Endometrial microvascular endothelial cells (primary cell): ENCODE measurements around the gene ST6GALNAC3. TPM values are rescaled to one million over a fixed set of nuclear protein-coding genes. Genes with fewer than 3 reads are reported as not detected.

Source experiments
- in situ Hi-C: cut with HindIII; loops from 2 replicates; pipeline ENCODE4 v1.10.0; 2017; ENCODE audit warnings: low sequenced_read_pairs, low pct_unique_long_range_greater_than_20kb; ENCODE audit errors: inconsistent ontology term
- total RNA-seq: library from RNA; depleted of rRNA; stranded (reverse); fragments of >200 nt; gene quantifications from one replicate; pipeline ENCODE4 v1.2.3, GENCODE V29; 2015; ENCODE audit errors: inconsistent ontology term

The ST6GALNAC3 gene
- total RNA-seq, 1 donor from 2014 or later, result 29.7 TPM

DNA sequence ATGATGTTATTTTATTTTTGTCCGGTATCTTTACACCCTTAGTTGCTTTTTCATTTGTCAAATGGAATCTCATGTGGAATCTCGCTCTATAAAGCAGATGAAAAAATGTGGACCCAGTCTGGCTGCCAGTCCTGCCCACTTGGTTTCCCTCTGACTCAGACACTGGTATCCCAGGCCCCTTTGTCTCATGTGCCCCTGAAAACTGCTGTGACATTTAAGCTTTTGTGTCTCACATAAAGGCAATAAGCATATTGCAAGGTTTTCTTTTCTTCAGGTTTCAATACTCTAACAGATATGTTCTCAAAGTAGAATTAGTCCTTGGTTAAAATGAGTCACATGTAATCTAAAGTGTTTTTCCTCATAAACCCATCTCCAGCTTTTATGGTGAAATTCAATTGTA is 183.3 kb downstream of the ST6GALNAC3 start:
- in situ Hi-C loops, result no loop called here

DNA sequence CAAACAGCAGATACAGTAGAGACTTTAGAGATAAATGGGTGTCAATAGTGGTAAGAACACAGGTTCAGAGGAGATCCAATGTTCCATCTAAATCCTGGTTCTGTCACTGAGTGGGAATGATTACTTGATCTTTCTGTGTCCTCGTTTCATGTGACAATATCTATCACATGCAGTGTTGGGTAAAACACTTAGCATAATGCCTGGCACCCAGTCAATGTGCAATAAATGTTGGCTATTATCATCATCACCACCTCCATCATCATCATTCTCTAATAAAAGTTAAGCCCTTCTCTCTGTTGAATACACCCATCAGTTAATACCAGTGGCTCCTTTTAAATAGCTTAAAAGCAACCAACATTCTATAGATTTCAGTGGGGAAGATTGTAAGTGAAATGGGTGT is 184.7 kb downstream of the ST6GALNAC3 start:
- in situ Hi-C loops, result no loop called here

DNA sequence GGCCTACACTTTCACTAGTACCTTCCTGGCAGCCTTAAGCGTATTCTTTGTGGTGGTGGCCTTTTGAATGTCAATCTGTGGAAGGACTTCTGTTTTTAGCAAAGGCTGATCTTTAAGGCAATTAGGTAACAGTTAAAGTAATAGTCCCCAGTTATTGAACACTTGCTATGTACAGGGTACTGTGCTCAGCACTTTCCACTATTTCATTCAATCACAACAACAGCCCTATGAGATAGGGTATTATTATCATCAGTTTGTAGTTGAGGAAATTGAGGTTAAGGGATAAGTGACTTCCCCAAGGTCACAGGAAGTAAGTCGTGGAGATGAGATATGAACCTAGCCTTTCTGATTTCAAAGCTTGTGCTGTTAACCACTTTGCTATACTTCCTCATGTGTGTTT is 185.7 kb downstream of the ST6GALNAC3 start:
- in situ Hi-C loops, result no loop called here

DNA sequence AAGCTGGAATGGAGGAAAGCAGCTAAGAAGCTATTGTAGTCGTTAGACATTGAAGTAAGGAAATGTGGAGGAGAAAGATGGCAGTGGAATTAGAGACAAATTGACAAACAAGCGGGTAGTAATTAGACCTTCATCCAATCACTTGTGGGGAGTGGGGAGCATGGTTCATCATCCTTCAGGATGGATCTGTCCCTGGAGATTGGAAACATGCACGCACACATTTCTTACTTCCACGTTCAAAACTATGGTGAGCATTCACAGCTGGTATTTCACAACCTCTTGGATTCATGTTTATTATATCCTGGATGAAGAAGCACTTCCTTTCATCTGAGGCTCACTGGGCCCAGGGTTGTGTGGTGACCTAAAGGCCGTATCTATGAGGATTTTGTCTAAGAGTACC is 188.1 kb downstream of the ST6GALNAC3 start:
- in situ Hi-C loops, result no loop called here

DNA sequence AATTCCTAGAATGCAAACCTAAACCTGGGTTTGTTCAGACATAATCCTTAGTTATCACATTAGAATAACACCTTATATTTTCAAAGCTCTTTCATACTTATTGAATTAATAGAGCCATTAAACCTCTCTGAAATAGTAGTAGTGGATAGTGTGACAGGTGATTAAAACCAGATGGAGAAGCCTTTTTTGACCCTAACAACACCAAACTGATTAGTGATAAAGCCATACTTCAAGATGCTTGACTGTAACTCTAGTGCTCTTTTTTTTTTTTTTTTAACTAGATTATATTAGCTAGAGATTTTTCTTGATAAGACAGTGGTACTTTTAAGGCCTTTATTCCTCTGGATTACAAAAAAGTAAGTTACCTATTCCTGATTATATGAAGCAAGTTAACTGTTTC is 190.1 kb downstream of the ST6GALNAC3 start:
- in situ Hi-C loops, result no loop called here

DNA sequence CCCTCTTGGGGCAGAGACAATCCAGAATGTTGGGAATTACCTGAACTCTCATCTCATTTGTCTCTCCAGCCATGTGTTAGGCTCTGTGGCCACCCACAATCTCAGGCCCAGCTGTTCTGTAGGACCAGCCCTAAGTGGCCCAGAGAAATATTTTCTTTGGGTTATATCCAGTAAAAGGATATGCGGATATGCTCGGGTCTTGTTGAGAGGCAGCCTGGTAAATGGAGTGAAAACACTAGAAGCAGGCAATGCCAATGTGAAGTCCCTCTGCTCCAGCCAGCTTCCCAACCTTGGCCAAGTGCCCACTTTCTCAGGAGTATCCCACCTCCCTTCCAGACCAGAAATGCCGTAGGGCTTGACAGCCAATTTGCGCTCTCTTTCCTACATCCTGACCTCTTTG is 192.2 kb downstream of the ST6GALNAC3 start:
- in situ Hi-C loops, result no loop called here

DNA sequence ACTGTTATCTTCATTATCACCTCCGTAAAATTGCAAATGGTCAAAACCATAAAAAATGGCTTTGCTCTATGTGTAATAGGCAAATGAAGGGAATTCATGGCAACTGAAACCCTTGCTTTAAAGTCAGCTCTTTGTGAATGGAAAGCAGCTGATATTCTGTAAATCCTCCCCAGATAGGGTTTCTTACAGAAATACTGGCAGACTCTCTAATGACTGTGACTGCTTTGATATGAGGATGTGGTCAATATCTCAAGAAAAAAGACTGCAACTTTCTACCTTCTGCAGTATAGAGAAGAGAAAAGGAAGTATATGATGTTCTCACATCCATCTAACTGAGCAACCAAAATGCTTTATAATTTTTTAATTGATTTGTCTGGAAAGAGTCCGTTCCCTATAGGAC is 193.1 kb downstream of the ST6GALNAC3 start:
- in situ Hi-C loops, result no loop called here

DNA sequence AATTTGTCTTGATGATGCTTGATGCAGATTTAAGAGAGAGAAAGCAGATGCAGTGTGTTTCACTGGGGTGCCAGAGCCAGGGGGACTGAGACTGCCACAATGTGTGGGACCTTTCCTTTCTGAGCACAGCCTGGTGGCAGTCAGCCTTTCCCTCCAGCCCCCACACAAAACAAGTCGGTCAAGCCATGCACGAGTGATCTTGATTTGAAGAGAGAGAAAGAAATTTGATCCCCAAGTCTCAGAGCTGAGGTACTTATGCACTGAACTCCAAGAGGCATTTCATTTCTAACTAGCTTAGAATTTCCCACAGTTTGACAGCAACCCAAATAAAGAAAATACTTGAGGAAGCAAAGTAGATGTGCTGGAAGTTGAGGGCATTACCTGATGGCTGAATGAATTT is 193.8 kb downstream of the ST6GALNAC3 start:
- in situ Hi-C loops, result no loop called here

DNA sequence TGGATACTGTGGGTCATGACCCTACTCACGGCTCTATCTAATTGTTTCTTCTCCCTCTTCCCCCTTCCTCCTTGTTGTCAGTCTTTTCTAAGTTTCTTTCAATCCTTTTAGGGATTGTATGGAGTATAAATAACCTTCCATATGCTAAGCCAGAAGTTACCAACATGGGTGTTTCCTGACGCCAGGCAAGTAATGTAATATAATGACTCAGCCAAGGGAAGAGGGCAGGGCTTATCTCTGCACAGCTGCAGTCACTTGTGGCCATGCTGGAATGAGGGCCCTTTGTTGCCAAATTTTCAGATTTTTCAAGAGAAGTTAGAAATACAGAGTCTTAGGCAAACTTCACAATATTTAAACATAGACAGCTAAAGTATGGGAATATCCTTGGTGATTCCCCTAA is 194.6 kb downstream of the ST6GALNAC3 start:
- in situ Hi-C loops, result no loop called here

DNA sequence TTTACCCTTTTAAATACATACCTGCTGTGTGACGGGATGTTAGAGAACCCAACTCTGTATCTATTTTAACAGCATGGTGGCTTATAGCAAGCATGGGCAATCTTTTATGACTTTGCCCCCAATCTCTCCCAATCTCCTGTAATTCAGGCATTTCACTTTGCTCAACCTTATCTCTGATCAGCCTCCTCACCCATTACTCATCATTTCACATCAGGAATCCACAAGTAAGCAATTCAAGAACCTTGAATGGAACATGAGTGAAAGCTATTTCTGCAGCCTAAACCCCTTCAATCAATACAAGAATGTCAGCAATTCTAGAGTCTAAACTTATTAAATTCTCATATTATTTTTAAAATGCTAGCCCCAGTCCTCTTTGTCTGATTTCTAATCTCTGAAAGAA is 199.8 kb downstream of the ST6GALNAC3 start:
- in situ Hi-C loops, result no loop called here

DNA sequence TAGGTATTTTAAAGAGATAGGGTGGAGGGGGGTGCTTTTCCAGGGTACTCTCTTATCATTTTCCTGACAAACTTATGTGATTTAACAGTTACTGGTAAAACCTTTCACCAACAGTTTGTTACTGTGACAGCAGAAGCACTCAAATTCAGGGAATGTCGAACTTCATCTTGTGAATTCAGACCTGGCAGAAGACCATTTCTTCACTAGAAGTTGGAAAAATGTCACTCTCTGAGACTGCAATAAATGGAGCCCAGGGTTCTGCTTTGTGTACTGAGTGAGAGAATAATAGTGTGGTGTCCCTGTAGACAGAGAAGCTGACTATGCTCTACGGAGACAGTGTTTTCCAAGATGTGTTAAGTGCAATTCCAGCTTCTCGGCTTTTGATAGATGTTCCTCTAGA is 200.2 kb downstream of the ST6GALNAC3 start:
- in situ Hi-C loops, result no loop called here

DNA sequence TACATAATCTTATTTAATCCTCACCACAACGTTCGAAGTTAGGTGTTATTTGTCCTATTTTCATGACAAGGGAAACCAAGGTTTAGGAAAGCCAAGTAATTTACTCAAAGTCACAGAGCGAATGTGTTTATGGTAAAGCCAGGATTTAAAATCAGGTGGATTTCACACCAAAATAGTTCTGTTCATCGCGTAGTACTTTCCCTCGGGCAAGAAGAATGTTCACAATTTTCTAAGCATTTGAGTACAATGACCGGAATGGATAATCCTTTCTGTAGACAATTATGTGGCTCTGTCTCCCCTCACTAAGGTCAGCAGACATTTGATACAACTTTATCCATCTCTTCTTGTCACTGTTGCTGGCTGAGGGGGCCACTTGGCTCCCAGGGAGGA is 204.2 kb downstream of the ST6GALNAC3 start:
- in situ Hi-C loops, result no loop called here

DNA sequence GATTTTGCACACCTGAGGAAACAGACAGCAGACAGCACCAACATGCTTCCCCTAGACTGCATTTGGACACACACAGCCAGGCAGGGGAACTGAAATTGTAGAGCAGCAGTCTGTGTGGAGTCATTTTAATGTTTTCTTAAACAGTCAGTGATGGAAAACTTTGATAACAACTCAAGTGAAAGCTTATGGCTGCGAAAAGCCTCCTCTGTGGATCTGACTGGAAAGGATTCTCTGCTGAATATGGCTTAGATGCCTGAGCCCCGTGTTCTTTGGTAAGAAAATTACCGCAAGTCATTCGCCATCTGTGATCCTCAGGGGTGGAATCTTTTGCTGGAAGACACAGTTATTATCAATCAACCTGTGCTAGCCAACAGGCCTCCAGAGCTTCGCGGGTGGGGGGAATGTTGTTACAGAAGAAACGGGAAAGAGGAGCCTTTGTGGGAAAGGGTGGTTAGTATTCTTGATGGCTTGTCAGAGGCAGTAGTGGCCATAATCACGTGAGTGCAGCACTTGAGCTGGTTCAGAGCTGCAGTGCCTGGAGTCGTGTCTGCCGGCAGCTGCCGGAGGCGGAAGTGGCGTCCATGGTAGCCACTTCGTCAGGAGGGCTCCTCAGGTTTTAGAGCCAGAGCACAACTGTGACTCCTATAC is 204.7 kb downstream of the ST6GALNAC3 start:
- in situ Hi-C loops, result no loop called here

DNA sequence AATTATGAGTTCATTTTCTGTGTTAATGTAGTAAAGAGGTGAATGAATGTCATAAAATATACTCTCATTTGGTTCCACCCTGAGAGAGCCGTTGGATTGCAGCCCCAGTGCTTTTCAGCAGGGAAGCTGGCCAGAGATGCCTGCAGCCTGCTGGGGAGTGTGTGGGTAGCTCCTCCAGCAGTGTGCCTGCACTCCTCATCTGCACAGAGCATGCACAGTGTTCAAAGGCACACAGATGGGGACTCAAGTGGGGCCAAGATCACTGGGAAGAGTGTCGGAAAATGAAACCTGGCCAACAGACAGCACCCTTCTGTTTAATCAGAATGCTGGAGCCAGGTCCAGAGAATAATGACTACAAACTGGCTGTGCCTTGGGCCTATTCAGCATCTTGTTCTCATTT is 206.8 kb downstream of the ST6GALNAC3 start:
- in situ Hi-C loops, result no loop called here

DNA sequence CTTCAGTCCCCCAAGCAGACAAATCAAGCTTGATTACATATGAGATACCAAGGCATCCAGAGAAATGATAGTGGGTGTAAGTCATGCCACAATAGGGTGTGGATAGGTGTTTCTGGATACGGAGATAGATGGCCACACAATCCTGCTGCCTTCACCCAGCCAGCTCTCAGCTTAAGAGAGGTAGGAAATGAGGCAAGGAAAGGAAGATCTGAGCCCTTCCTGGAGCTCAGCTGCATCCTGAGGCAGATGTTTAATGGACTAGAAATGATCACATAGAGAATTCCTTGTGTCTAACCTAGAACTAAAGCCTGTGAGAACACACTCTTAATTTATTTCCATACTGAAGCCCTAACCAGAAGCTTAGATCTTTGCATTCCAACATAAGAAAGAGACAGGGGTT is 210.3 kb downstream of the ST6GALNAC3 start:
- in situ Hi-C loops, result no loop called here

DNA sequence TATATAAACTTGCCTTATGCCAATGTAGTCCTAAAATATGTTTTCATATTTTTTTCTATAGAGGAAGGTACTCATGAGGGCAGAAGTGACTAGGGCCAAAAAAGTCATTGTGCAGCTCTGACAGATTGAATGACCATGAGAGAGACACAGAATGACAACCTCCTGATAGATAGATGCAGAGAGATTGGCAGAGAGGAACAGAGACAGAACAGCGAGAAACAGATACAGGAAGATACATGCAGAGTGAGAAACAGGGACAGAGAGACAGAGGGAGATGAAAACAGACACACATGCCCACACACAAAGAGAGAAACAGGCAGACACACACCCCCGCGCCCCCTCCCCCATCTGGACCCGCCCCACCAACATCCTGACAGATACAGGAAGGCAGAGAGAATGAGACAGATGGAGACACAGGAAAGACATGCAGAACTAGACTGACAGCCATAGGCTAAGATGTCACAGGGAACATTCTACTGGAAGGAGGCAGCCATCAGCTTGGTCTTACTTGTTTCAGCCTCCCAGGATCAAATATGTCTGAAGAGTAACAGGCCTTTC is 211.1 kb downstream of the ST6GALNAC3 start:
- in situ Hi-C loops, result no loop called here

DNA sequence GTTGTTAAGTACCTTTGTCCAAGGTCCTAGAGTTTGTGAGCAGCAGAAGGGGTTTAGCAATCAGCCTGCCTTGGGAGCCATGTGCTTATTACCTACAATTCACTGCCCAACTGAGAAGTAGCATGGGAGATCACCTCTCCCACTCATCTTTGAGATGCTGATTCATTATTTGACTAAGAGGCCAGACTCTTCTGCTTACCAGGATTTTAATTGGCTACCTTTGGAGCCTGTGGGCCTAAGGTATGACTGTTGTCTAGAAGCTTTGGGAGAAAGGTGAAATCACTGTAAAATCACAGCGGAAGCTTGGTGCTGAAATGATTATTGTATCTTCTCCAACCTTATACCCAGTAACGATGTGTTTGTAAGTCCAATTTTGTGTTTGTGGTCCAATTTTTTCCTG is 213.4 kb downstream of the ST6GALNAC3 start:
- in situ Hi-C loops, result no loop called here

DNA sequence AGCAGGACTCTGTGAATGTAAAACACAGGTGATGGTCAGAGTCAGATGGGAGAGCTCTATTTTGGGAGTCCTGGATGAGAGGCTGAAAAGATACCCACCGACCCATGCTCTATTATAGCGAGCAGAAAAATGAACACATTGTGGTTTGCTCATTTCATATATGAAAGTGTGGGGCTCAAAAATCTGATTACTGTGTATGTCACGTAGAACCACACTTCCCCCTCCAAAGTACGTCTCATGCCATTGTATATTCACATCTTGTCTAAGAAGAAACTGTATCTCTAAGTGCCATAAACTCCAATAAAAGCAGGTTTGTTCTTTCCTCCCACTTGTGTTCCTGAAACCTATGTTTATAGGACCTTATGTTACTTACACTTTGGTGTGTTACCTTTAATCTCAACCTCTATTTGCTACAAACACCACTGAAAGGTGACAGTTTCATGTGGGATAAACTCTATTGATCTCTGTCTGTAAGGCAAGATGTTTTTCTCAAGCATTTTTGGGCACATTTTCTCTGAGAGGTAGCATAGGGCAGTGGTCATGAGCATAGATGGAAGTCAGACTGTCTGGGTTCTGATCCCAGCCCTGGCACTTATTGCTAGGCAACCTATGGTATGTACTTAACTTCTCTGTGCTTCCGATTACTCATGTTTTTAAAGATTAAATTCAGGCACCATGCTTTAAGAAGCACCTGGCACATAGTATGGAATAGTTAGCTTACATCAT is 214.4 kb downstream of the ST6GALNAC3 start:
- in situ Hi-C loops, result no loop called here

DNA sequence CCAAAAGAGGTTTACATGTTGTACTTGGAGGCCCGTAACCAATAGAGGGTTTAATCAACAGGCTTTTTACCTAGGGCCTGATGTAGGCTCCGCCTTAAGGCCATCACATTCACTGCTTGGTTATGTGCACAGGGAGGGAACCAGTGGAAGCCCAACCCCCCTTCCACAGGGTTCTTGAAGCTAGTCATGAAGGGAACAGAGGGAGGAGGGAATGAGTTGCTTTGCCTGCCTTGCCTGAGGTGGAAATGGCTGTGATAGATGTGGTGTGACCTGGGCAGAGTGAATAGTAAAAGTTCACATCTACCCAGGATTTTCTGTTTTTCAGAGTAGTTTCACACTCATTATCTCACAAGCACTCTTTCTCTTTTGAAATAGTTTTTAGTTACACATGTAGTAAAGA is 215.1 kb downstream of the ST6GALNAC3 start:
- in situ Hi-C loops, result no loop called here

DNA sequence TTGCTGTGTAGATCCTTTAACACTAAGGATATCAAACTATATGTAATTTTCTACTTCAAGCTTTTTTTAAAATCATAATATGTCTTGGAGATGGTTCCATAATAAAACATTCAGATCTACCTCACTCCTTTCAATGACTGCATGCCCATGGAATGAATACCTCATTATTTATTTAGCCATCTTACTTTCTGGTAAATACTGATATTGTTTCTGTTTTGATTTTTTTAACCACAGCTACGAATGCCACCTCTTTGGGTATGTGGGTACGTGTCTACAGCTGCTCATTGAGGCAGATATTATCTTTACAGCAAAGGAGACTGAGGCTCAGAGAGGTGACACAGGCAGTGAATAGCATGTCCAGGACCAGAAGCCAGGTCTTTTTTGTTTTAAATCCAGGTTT is 215.7 kb downstream of the ST6GALNAC3 start:
- in situ Hi-C loops, result no loop called here
